DOHH2 (cell line): ENCODE results near the gene CTNND1.
"Not testable (repeated sequence)": the region's sequence is repeated elsewhere in the genome, so short reads cannot be mapped to it uniquely, and the experiment has no call there.

Experiments
- H3F3A ChIP-seq: fragments of 200-600 bp; sonication (generic), shearing (Covaris generic); 2 replicates; pipeline ENCODE4 v1.6.0; 2016; ENCODE audit warnings: antibody characterized with exemption, mild to moderate bottlenecking; ENCODE audit not compliant: control insufficient read depth, insufficient read depth
- H3K27ac ChIP-seq: fragments of 200-600 bp; sonication (generic); 2 replicates; pipeline ENCODE4 v1.5.1; 2014; ENCODE audit warnings: low read depth, mild to moderate bottlenecking, low read length, moderate library complexity
- H3K27me3 ChIP-seq: fragments of 200-600 bp; sonication (generic); 2 replicates; pipeline ENCODE4 v1.6.1; 2014; ENCODE audit warnings: mild to moderate bottlenecking, low read length, mixed read lengths; ENCODE audit not compliant: control insufficient read depth
- H3K36me3 ChIP-seq: fragments of 200-600 bp; sonication (generic); 2 replicates; pipeline ENCODE4 v1.6.1; 2014; ENCODE audit warnings: mild to moderate bottlenecking, low read length, moderate library complexity, mixed read lengths; ENCODE audit not compliant: control insufficient read depth
- H3K4me1 ChIP-seq: fragments of 200-600 bp; sonication (generic); 2 replicates; pipeline ENCODE4 v1.6.1; 2014; ENCODE audit warnings: mild to moderate bottlenecking, low read length, mixed read lengths; ENCODE audit not compliant: control insufficient read depth
- H3K4me2 ChIP-seq: fragments of 200-600 bp; sonication (generic); 2 replicates; pipeline ENCODE4 v1.6.0; 2014; ENCODE audit warnings: mild to moderate bottlenecking, low read length, moderate library complexity
- H3K4me3 ChIP-seq: fragments of 200-600 bp; sonication (generic); 2 replicates; pipeline ENCODE4 v1.5.1; 2014; ENCODE audit warnings: mild to moderate bottlenecking, low read length, mixed read lengths
- H3K79me2 ChIP-seq: fragments of 200-600 bp; sonication (generic); 2 replicates; pipeline ENCODE4 v1.6.1; 2014; ENCODE audit warnings: mild to moderate bottlenecking, low read length, mixed read lengths; ENCODE audit not compliant: control insufficient read depth
- H3K9me2 ChIP-seq: fragments of 200-600 bp; sonication (generic); replicated peaks from 2 replicates; pipeline ENCODE4 v1.6.1; 2014; ENCODE audit warnings: mild to moderate bottlenecking, low read length, mixed read lengths; ENCODE audit not compliant: control insufficient read depth
- H3K9me3 ChIP-seq: fragments of 200-600 bp; sonication (generic); 2 replicates; pipeline ENCODE4 v1.6.1; 2014; ENCODE audit warnings: antibody characterized with exemption, low read length, mixed read lengths; ENCODE audit not compliant: control insufficient read depth, insufficient read depth
- H4K20me1 ChIP-seq: fragments of 200-600 bp; sonication (generic); 2 replicates; pipeline ENCODE4 v1.6.0; 2014; ENCODE audit warnings: low read depth, mild to moderate bottlenecking, antibody characterized with exemption, low read length, moderate library complexity; ENCODE audit not compliant: control insufficient read depth, insufficient read depth
- CTCF ChIP-seq: fragments of 200-600 bp; sonication (generic); IDR thresholded peaks from one replicate; pipeline ENCODE4 v1.5.1; 2014; ENCODE audit warnings: antibody characterized with exemption, mild to moderate bottlenecking, low read depth, low read length; ENCODE audit not compliant: poor library complexity, severe bottlenecking
- EZH2phosphoT487 ChIP-seq: fragments of 200-600 bp; sonication (generic); IDR thresholded peaks from 2 replicates; pipeline ENCODE4 v1.6.1; 2017; ENCODE audit warnings: borderline replicate concordance, mild to moderate bottlenecking, antibody characterized with exemption, low read length, moderate library complexity, mixed read lengths

Gene CTNND1

GRCh38 chr11:57819252-57819979, 57.8 kb downstream of the CTNND1 start:
- Histone ChIP-seq H3K36me3 (peaks cover 10% of the 10 kb centered on the region), H3K9me2 (no peaks in the 10 kb centered on the region), H3K27ac (no peak overlapping the region), H3K4me3 (no peak overlapping the region), H3K27me3 (peaks cover 12% of the 10 kb centered on the region), H3F3A (no peaks in the 10 kb centered on the region), H3K79me2 (no peaks in the 10 kb centered on the region), H3K4me2 (no peak overlapping the region), H3K4me1 (no peaks in the 10 kb centered on the region), H4K20me1 (no peaks in the 10 kb centered on the region), H3K9me3 (no peaks in the 10 kb centered on the region)
- TF ChIP-seq EZH2phosphoT487 (no peak), CTCF (no peak)

- TF ChIP-seq CTCF (no peak), EZH2phosphoT487 (no peak)
- Histone ChIP-seq H3K27ac (no peak overlapping the region), H3K27me3 (peaks cover 14% of the 10 kb centered on the region), H3K9me3 (no peaks in the 10 kb centered on the region), H3K36me3 (no peaks in the 10 kb centered on the region), H3K4me3 (no peak overlapping the region), H3K4me2 (no peak overlapping the region), H4K20me1 (no peaks in the 10 kb centered on the region), H3K79me2 (no peaks in the 10 kb centered on the region), H3K4me1 (no peaks in the 10 kb centered on the region), H3K9me2 (no peaks in the 10 kb centered on the region), H3F3A (no peaks in the 10 kb centered on the region)
These were observed 62.3 kb downstream of the CTNND1 start for GRCh38 chr11:57823859-57824258.

- TF ChIP-seq EZH2phosphoT487: no peak
- TF ChIP-seq CTCF: no peak
- H3K9me3 ChIP-seq: no peaks in the 10 kb centered on the region
These were observed 73.2 kb downstream of the CTNND1 start for GRCh38 chr11:57834852-57835251.

GRCh38 chr11:57838609-57839008, 77.0 kb downstream of the CTNND1 start:
- not testable (repeated sequence) for H3K4me1 ChIP-seq, H3K79me2 ChIP-seq, H3K4me3 ChIP-seq, H3K9me3 ChIP-seq, H3K4me2 ChIP-seq, H4K20me1 ChIP-seq, H3K36me3 ChIP-seq, H3K9me2 ChIP-seq, H3K27me3 ChIP-seq, H3F3A ChIP-seq, H3K27ac ChIP-seq

More at GRCh38 chr11:57834852-57835251, 73.2 kb downstream of the CTNND1 start:
- Histone ChIP-seq H3K4me2 (no peak overlapping the region), H3K4me1 (no peaks in the 10 kb centered on the region), H3K36me3 (no peaks in the 10 kb centered on the region), H3K79me2 (no peaks in the 10 kb centered on the region), H3K4me3 (no peak overlapping the region), H3K9me2 (no peaks in the 10 kb centered on the region), H3K27me3 (no peaks in the 10 kb centered on the region; the same call in 1 of the 2 replicates), H4K20me1 (no peaks in the 10 kb centered on the region), H3K27ac (no peak overlapping the region), H3F3A (no peaks in the 10 kb centered on the region)
